Measurements from ENCODE around the gene CD79A.

- TF ChIP-seq SIN3A (IDR thresholded peaks at IDR 0.05; ENCODE audit: borderline replicate concordance, insufficient read depth, low read length) (no peak), TAF1 (IDR thresholded peaks at IDR 0.05; ENCODE audit: borderline replicate concordance, insufficient read depth, low read length) (no peak), POLR2AphosphoS5 (IDR thresholded peaks at IDR 0.05; ENCODE audit: low read depth, low read length) (no peak), REST (IDR thresholded peaks at IDR 0.05; ENCODE audit: insufficient read depth in 1 of 2, low read depth in 2 of 2, low read length in 2 of 2) (no peak), FOXP2 (optimal IDR thresholded peaks at IDR 0.05; ENCODE audit: borderline replicate concordance, extremely low read depth, extremely low read length, insufficient read depth) (no peak)
These were observed 13.7 kb upstream of the CD79A start for GRCh38 chr19:41863209-41863931.

Data from PFSK-1 (cell line).